Ovary (tissue), 3 donors: ENCODE data around the gene CAPN1.

Experiments
- CTCF ChIP-seq, 3 donors: fragments of 450-650 bp in 2 of 3; fragments of 200-600 bp in 1 of 3; IDR thresholded peaks; one replicate each; pipeline versions ENCODE4 v1.5.1 to v1.8.0; 2016 to 2022; ENCODE audit warnings: antibody characterized with exemption in 3 of 3, mild to moderate bottlenecking in 1 of 3
- EP300 ChIP-seq: sonication (generic); formaldehyde crosslinking; IDR thresholded peaks from one replicate; pipeline ENCODE4 v1.6.1; 2017; ENCODE audit warnings: antibody characterized with exemption
- donor health status: DM: no; HTN: no; CAD: no.

GRCh38 chr11:65147352-65148075 is 34.2 kb upstream of the CAPN1 start:
- TF ChIP-seq CTCF (IDR thresholded peaks at IDR 0.05) (no peak), EP300 (no peak)
